ENCODE measurements around the gene GALNT8. TPM values are rescaled to one million over a fixed set of nuclear protein-coding genes. Genes with fewer than 3 reads are reported as not detected.

The GALNT8 gene
- total RNA-seq, 1 experiment from 2014 or later = not detected

DNA sequence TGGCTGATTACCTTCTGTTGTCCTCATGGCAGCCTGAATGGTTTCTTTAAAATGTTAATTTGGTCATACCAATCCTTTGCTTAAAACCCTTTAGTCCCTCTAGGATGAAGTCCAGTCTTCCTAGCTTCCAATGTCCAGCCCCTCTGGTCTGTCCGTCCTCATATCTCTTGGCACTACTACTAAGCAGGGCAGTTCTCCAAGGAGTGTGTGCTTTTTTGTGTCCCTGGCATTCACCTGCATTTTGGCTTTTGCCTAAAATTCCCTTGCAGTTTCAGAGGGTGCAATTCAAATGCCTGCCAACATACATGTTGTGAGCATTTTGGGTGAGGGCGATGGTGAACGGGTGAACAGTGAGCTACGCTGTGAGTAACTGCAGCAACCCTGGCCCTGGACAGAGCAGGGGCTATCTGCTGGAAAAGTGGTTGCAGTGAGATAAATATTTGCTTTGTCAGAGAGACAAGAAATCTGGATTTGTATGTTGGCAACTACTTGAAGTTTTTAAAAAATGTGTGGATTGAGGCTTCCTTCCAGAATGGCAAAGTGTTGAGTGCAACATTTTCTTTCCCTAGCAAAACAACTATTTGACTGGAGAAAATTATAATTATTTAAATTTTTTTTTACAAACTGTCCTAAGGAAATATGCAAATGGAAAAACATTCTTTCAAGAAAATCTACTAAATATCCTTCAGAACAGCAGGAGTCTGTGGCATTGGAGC is 14.6 kb downstream of the GALNT8 start:
- ATAC-seq = no peak
- no peaks in the 10 kb centered on the region for H3K9me2 ChIP-seq (ENCODE audit: insufficient read depth)
- H3K9ac ChIP-seq (ENCODE audit: low read length) = no peak overlapping the region
- H3K4me1 ChIP-seq (ENCODE audit: control insufficient read depth in 1 of 2, insufficient read depth in 2 of 2, low read length in 2 of 2) = no peaks in the 10 kb centered on the region
- H4K20me1 ChIP-seq (ENCODE audit: insufficient read depth) = no peaks in the 10 kb centered on the region
- no peak overlapping the region for H2AFZ ChIP-seq (ENCODE audit: low read depth, low read length, poor library complexity, severe bottlenecking)
- H3K79me2 ChIP-seq (ENCODE audit: insufficient read depth, low read length) = no peaks in the 10 kb centered on the region
- ChIA-PET POLR2A (no interaction called here), CTCF (no interaction called here), RAD21 (ENCODE audit: low non-redundant PET in 1 of 2, low total read pairs in 2 of 2, uncharacterized antibody in 2 of 2, unreplicated experiment in 2 of 2) (no interaction called here)
- intact Hi-C loops (cut with micrococcal nuclease) = no loop called here
- TF ChIP-seq ZNF274 (IDR thresholded peaks at IDR 0.05; ENCODE audit: low read depth, low read length) (no peak), EZH2 (IDR thresholded peaks at IDR 0.05) (no peak), POLR2AphosphoS5 (IDR thresholded peaks at IDR 0.05; ENCODE audit: low read depth, low read length) (no peak)
- TF ChIP-seq, protein P1, sequence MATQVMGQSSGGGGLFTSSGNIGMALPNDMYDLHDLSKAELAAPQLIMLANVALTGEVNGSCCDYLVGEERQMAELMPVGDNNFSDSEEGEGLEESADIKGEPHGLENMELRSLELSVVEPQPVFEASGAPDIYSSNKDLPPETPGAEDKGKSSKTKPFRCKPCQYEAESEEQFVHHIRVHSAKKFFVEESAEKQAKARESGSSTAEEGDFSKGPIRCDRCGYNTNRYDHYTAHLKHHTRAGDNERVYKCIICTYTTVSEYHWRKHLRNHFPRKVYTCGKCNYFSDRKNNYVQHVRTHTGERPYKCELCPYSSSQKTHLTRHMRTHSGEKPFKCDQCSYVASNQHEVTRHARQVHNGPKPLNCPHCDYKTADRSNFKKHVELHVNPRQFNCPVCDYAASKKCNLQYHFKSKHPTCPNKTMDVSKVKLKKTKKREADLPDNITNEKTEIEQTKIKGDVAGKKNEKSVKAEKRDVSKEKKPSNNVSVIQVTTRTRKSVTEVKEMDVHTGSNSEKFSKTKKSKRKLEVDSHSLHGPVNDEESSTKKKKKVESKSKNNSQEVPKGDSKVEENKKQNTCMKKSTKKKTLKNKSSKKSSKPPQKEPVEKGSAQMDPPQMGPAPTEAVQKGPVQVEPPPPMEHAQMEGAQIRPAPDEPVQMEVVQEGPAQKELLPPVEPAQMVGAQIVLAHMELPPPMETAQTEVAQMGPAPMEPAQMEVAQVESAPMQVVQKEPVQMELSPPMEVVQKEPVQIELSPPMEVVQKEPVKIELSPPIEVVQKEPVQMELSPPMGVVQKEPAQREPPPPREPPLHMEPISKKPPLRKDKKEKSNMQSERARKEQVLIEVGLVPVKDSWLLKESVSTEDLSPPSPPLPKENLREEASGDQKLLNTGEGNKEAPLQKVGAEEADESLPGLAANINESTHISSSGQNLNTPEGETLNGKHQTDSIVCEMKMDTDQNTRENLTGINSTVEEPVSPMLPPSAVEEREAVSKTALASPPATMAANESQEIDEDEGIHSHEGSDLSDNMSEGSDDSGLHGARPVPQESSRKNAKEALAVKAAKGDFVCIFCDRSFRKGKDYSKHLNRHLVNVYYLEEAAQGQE (IDR thresholded peaks at IDR 0.05; ENCODE audit: low read depth) = no peak
- no peak for DNase-seq (ENCODE audit: low read depth, low spot score)
- no peak overlapping the region for H3K4me2 ChIP-seq (ENCODE audit: low read length)
- H3K27me3 ChIP-seq (ENCODE audit: insufficient read depth, low read length) = peaks cover 51% of the 10 kb centered on the region
- H3K9me3 ChIP-seq (ENCODE audit: control insufficient read depth in 1 of 2, insufficient read depth in 1 of 2, low read depth in 1 of 2, low read length in 2 of 2) = no peaks in the 10 kb centered on the region
- no peak overlapping the region for H3K4me3 ChIP-seq (replicated peaks in 1 of 2; ENCODE audit: low read depth in 1 of 2, low read length in 2 of 2)
- H3K27ac ChIP-seq (ENCODE audit: low read depth, low read length) = no peak overlapping the region
- no peaks in the 10 kb centered on the region for H3K36me3 ChIP-seq (ENCODE audit: control insufficient read depth in 1 of 2, insufficient read depth in 2 of 2, low read length in 2 of 2)
- no TSS peak for BruUV-seq (replicated peaks)

DNA sequence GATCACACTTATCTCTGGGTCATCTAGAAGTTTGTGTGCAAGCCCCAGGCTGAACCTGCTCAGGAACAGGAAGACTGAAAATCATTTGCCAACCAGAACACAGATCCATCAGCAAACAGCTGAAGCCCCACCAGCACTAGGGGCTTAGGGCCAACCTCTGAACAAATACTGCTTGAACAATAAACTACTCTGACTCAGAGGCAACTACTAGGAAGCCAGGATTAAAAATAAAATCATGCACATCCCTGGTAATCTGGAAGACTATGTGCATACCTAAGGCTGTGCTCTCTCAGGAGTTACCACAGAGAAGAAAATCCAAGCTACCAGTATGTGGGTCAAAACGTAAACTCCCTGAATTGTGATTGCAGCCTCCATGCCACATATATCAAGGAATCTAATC is 15.9 kb downstream of the GALNT8 start:
- RAD21 ChIA-PET (ENCODE audit: low non-redundant PET in 1 of 2, low total read pairs in 2 of 2, uncharacterized antibody in 2 of 2, unreplicated experiment in 2 of 2) = no interaction called here
- Histone ChIP-seq H3K27me3 (ENCODE audit: insufficient read depth, low read length) (peaks cover 43% of the 10 kb centered on the region), H2AFZ (ENCODE audit: low read depth, low read length, poor library complexity, severe bottlenecking) (no peak overlapping the region), H3K4me2 (ENCODE audit: low read length) (no peak overlapping the region), H3K4me1 (ENCODE audit: control insufficient read depth in 1 of 2, insufficient read depth in 2 of 2, low read length in 2 of 2) (no peaks in the 10 kb centered on the region), H3K27ac (ENCODE audit: low read depth, low read length) (no peak overlapping the region), H3K4me3 (replicated peaks in 1 of 2; ENCODE audit: low read depth in 1 of 2, low read length in 2 of 2) (no peak overlapping the region), H3K9me3 (ENCODE audit: control insufficient read depth in 1 of 2, insufficient read depth in 1 of 2, low read depth in 1 of 2, low read length in 2 of 2) (no peaks in the 10 kb centered on the region), H3K9ac (ENCODE audit: low read length) (no peak overlapping the region), H3K79me2 (ENCODE audit: insufficient read depth, low read length) (no peaks in the 10 kb centered on the region), H4K20me1 (ENCODE audit: insufficient read depth) (no peaks in the 10 kb centered on the region), H3K9me2 (ENCODE audit: insufficient read depth) (no peaks in the 10 kb centered on the region), H3K36me3 (ENCODE audit: control insufficient read depth in 1 of 2, insufficient read depth in 2 of 2, low read length in 2 of 2) (no peaks in the 10 kb centered on the region)
- intact Hi-C loops (cut with micrococcal nuclease) = no loop called here
- no TSS peak for BruUV-seq (replicated peaks)
- CTCF ChIA-PET = no interaction called here
- ATAC-seq (no peak), DNase-seq (ENCODE audit: low read depth, low spot score) (no peak)
- POLR2A ChIA-PET = no interaction called here
- TF ChIP-seq, protein P2, sequence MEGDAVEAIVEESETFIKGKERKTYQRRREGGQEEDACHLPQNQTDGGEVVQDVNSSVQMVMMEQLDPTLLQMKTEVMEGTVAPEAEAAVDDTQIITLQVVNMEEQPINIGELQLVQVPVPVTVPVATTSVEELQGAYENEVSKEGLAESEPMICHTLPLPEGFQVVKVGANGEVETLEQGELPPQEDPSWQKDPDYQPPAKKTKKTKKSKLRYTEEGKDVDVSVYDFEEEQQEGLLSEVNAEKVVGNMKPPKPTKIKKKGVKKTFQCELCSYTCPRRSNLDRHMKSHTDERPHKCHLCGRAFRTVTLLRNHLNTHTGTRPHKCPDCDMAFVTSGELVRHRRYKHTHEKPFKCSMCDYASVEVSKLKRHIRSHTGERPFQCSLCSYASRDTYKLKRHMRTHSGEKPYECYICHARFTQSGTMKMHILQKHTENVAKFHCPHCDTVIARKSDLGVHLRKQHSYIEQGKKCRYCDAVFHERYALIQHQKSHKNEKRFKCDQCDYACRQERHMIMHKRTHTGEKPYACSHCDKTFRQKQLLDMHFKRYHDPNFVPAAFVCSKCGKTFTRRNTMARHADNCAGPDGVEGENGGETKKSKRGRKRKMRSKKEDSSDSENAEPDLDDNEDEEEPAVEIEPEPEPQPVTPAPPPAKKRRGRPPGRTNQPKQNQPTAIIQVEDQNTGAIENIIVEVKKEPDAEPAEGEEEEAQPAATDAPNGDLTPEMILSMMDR (IDR thresholded peaks at IDR 0.05 in 2 of 3, conservative IDR thresholded peaks at IDR 0.05 in 1 of 3; ENCODE audit: borderline replicate concordance in 1 of 3, insufficient read depth in 1 of 3, low read depth in 2 of 3, low read length in 2 of 3) = no peak
- TF ChIP-seq RAD21 (IDR thresholded peaks at IDR 0.05; ENCODE audit: low read depth) (no peak), ELF1 (IDR thresholded peaks at IDR 0.05; ENCODE audit: borderline replicate concordance, low read depth) (no peak), YY1 (IDR thresholded peaks at IDR 0.05; ENCODE audit: extremely low read depth, insufficient replicate concordance, low read depth, low read length) (no peak), TCF7L2 (IDR thresholded peaks at IDR 0.05; ENCODE audit: borderline replicate concordance, extremely low read depth, insufficient read depth, insufficient read length) (no peak), ZNF274 (IDR thresholded peaks at IDR 0.05; ENCODE audit: low read depth, low read length) (no peak), SP1 (IDR thresholded peaks at IDR 0.05; ENCODE audit: low read depth) (no peak), CBX3 (IDR thresholded peaks at IDR 0.05; ENCODE audit: low read depth) (no peak)
- TF ChIP-seq, protein P3, sequence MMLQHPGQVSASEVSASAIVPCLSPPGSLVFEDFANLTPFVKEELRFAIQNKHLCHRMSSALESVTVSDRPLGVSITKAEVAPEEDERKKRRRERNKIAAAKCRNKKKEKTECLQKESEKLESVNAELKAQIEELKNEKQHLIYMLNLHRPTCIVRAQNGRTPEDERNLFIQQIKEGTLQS (IDR thresholded peaks at IDR 0.05) = no peak

Measured in HCT116 (cell line).